Nephron (organoid): ENCODE measurements around the gene ADIPOR2.

Experiments
- H3K27ac Mint-ChIP-seq, 3 experiments: 2 replicates each; pipeline ENCODE4 v1.8.0; 2020; ENCODE audit warnings: mixed read lengths in 3 of 3, mild to moderate bottlenecking in 2 of 3, moderate library complexity in 1 of 3
- H3K27me3 Mint-ChIP-seq: 2 replicates; pipeline ENCODE4 v1.8.0; 2021; ENCODE audit warnings: low read depth, mild to moderate bottlenecking, moderate library complexity, mixed read lengths
- H3K36me3 Mint-ChIP-seq: 2 replicates; pipeline ENCODE4 v1.8.0; 2020; ENCODE audit warnings: low read depth, mixed read lengths
- H3K4me1 Mint-ChIP-seq: 2 replicates; pipeline ENCODE4 v1.8.0; 2020; ENCODE audit warnings: mixed read lengths
- H3K4me3 Mint-ChIP-seq, 3 experiments: 2 replicates each; pipeline ENCODE4 v1.8.0; 2020; ENCODE audit warnings: mild to moderate bottlenecking in 3 of 3, mixed read lengths in 3 of 3, moderate library complexity in 2 of 3
- H3K9me3 Mint-ChIP-seq: 2 replicates; pipeline ENCODE4 v1.8.0; 2020; ENCODE audit warnings: mixed read lengths
- TF ChIP-seq, protein P1 (sequence below), 3 experiments: fragments of 200-600 bp; sonication (generic); IDR thresholded peaks; one replicate each; pipeline ENCODE4 v1.5.0; 2021; ENCODE audit warnings: antibody characterized with exemption in 3 of 3; ENCODE audit not compliant: unreplicated experiment in 3 of 3

The ADIPOR2 gene

GRCh38 chr12:1651946-1652345 lies 38.9 kb upstream of the ADIPOR2 start:
- peaks cover 21% of the 10 kb centered on the region for H3K4me1 Mint-ChIP-seq
- TF ChIP-seq, protein P1, sequence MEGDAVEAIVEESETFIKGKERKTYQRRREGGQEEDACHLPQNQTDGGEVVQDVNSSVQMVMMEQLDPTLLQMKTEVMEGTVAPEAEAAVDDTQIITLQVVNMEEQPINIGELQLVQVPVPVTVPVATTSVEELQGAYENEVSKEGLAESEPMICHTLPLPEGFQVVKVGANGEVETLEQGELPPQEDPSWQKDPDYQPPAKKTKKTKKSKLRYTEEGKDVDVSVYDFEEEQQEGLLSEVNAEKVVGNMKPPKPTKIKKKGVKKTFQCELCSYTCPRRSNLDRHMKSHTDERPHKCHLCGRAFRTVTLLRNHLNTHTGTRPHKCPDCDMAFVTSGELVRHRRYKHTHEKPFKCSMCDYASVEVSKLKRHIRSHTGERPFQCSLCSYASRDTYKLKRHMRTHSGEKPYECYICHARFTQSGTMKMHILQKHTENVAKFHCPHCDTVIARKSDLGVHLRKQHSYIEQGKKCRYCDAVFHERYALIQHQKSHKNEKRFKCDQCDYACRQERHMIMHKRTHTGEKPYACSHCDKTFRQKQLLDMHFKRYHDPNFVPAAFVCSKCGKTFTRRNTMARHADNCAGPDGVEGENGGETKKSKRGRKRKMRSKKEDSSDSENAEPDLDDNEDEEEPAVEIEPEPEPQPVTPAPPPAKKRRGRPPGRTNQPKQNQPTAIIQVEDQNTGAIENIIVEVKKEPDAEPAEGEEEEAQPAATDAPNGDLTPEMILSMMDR (IDR thresholded peaks at IDR 0.05; ENCODE audit: unreplicated experiment in 3 of 3) = no peak
- H3K27ac Mint-ChIP-seq = no peak overlapping the region
- H3K9me3 Mint-ChIP-seq = no peaks in the 10 kb centered on the region
- H3K36me3 Mint-ChIP-seq = no peaks in the 10 kb centered on the region
- H3K27me3 Mint-ChIP-seq = peaks cover 17% of the 10 kb centered on the region
- H3K4me3 Mint-ChIP-seq = no peak overlapping the region

GRCh38 chr12:1655225-1655788 lies 35.6 kb upstream of the ADIPOR2 start:
- Mint-ChIP-seq H3K27me3 (peaks cover 22% of the 10 kb centered on the region), H3K4me3 (no peak overlapping the region), H3K4me1 (peaks cover 9% of the 10 kb centered on the region), H3K27ac (no peak overlapping the region), H3K36me3 (no peaks in the 10 kb centered on the region), H3K9me3 (no peaks in the 10 kb centered on the region)
- TF ChIP-seq, protein P1 (IDR thresholded peaks at IDR 0.05; ENCODE audit: unreplicated experiment in 3 of 3) = no peak

- Mint-ChIP-seq H3K9me3 (no peaks in the 10 kb centered on the region), H3K4me1 (peaks cover 6% of the 10 kb centered on the region), H3K27ac (no peak overlapping the region), H3K27me3 (peaks cover 22% of the 10 kb centered on the region), H3K4me3 (no peak overlapping the region), H3K36me3 (no peaks in the 10 kb centered on the region)
- TF ChIP-seq, protein P1 (IDR thresholded peaks at IDR 0.05; ENCODE audit: unreplicated experiment in 3 of 3) = no peak
Observed at GRCh38 chr12:1656902-1657301, 34.0 kb upstream of the ADIPOR2 start.

DNA sequence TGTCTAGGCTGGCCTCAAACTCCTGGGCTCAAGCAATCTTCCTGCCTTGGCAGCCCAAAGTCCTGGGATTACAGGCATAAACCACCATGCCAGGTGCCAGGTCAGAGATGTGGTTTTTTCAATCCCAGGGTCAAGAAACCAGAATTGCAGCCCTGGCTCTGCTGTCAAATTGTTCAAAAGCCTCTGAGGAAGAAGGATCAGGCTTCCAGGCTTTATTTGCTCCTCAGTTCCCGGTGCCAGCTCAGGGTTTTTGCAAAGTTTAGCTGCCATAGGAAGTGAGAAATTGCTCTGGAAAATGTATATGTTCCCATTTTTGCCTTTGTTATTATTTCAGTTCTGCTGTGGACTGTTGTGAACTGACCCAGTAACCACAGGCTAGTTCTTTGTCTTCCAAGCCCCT lies 33.2 kb upstream of the ADIPOR2 start:
- Mint-ChIP-seq H3K27me3 (peaks cover 17% of the 10 kb centered on the region), H3K4me3 (no peak overlapping the region), H3K36me3 (no peaks in the 10 kb centered on the region), H3K27ac (no peak overlapping the region), H3K9me3 (no peaks in the 10 kb centered on the region), H3K4me1 (peaks cover 6% of the 10 kb centered on the region)
- TF ChIP-seq, protein P1 (IDR thresholded peaks at IDR 0.05; ENCODE audit: unreplicated experiment in 3 of 3) = no peak

- no peaks in the 10 kb centered on the region for H3K36me3 Mint-ChIP-seq
- TF ChIP-seq, protein P1 (IDR thresholded peaks at IDR 0.05; ENCODE audit: unreplicated experiment in 3 of 3) = no peak
- peak overlapping the region in 2 of 3 experiments; percentile 60 to 63 for H3K27ac Mint-ChIP-seq
- H3K4me1 Mint-ChIP-seq = peaks cover 10% of the 10 kb centered on the region
- peak overlapping the region; percentile 65 to 76 (median 72) for H3K4me3 Mint-ChIP-seq
- H3K9me3 Mint-ChIP-seq = no peaks in the 10 kb centered on the region
- H3K27me3 Mint-ChIP-seq = peaks cover 19% of the 10 kb centered on the region
Observed at GRCh38 chr12:1660304-1661187, 30.3 kb upstream of the ADIPOR2 start.
